Left lung (tissue), 10 donors: ENCODE data around the gene ARMC10. TPM values are rescaled to one million over a fixed set of nuclear protein-coding genes. Genes with fewer than 3 reads are reported as not detected.

Experiments used
- ATAC-seq: fragments of 200-7000 bp; cut with Tn5 transposase; one replicate; pipeline ENCODE4 v1.9.1; 2020; ENCODE audit warnings: moderate library complexity
- DNase-seq, 4 donors: peaks; one replicate each; pipeline ENCODE4 v3.0.0-alpha.2; 2013 to 2020
- H3K27ac ChIP-seq, 2 donors: fragments of 200-600 bp; sonication (generic) in 1 of 2; one replicate each; pipeline versions ENCODE4 v1.5.0 to v1.8.0; 2020 to 2021
- H3K27me3 ChIP-seq, 2 donors: fragments of 200-600 bp; sonication (generic) in 1 of 2; one replicate each; pipeline versions ENCODE4 v1.5.0 to v1.8.0; 2020 to 2021
- H3K36me3 ChIP-seq, 2 donors: fragments of 200-600 bp; sonication (generic) in 1 of 2; one replicate each; pipeline versions ENCODE4 v1.5.0 to v1.8.0; 2020 to 2021
- H3K4me1 ChIP-seq, 2 donors: fragments of 200-600 bp; one replicate each; pipeline ENCODE4 v1.8.0; 2021
- H3K4me3 ChIP-seq, 2 donors: fragments of 200-600 bp; sonication (generic) in 1 of 2; one replicate each; pipeline versions ENCODE4 v1.5.0 to v1.8.0; 2020 to 2021; ENCODE audit warnings: mild to moderate bottlenecking in 1 of 2
- H3K9me3 ChIP-seq, 2 donors: fragments of 200-600 bp; sonication (generic) in 1 of 2; one replicate each; pipeline versions ENCODE4 v1.5.0 to v1.8.0; 2020 to 2021
- CTCF ChIP-seq, 2 donors: fragments of 200-600 bp; sonication (generic) in 1 of 2; IDR thresholded peaks; one replicate each; pipeline versions ENCODE4 v1.5.0 to v1.8.0; 2021; ENCODE audit warnings: antibody characterized with exemption in 2 of 2
- intact Hi-C, 2 donors: fragments of 100-400 bp; cut with DNase I; formaldehyde crosslinking; loops; one replicate each; pipeline versions ENCODE4 v1.11.2 to v1.14.2; 2022
- polyA plus RNA-seq, 6 donors: library from polyadenylated mRNA; unstranded; fragments of 120-200 nt; gene quantifications; one replicate each; pipeline ENCODE4 v1.2.1, GENCODE V29; 2013; ENCODE audit not compliant: insufficient read length in 6 of 6
- total RNA-seq, 2 donors: library from RNA; stranded (reverse); fragmentation: NEBNext Ultra II Directional; extraction: Animal tissue kit (Norgen Biotek cat#: 25700); gene quantifications; one replicate each; pipeline ENCODE4 v1.2.1, GENCODE V29; 2021
- donor health status: DM: no; HTN: yes; CAD: no.
- donor health status: DM: no; HTN: no; CAD: no.

The ARMC10 gene
- total and polyA plus RNA-seq, 8 donors, result 40.2 to 60.3 (median 54.1) TPM

GRCh38 chr7:103113164-103113563, 38.2 kb downstream of the ARMC10 start:
- Histone ChIP-seq H3K27ac (no peak overlapping the region), H3K27me3 (no peaks in the 10 kb centered on the region), H3K4me1 (no peaks in the 10 kb centered on the region), H3K9me3 (no peaks in the 10 kb centered on the region), H3K36me3 (peaks cover 0 to 21% of the 10 kb centered on the region in 2 donors), H3K4me3 (no peak overlapping the region)
- DNase-seq (no peak), ATAC-seq (peak; percentile 50)
- TF ChIP-seq CTCF (IDR thresholded peaks at IDR 0.05), result no peak
- intact Hi-C loops, result no loop called here

- Histone ChIP-seq H3K4me1 (no peaks in the 10 kb centered on the region), H3K36me3 (peaks cover 0 to 24% of the 10 kb centered on the region in 2 donors), H3K27ac (no peak overlapping the region), H3K9me3 (no peaks in the 10 kb centered on the region), H3K4me3 (no peak overlapping the region), H3K27me3 (no peaks in the 10 kb centered on the region)
- TF ChIP-seq CTCF (IDR thresholded peaks at IDR 0.05), result no peak
- intact Hi-C loops, result no loop called here
- no peak for ATAC-seq
- DNase-seq, result no peak
Observed at GRCh38 chr7:103114576-103115008, 39.7 kb downstream of the ARMC10 start.

GRCh38 chr7:103115771-103116170, 40.8 kb downstream of the ARMC10 start:
- ATAC-seq, result no peak
- Histone ChIP-seq H3K9me3 (no peaks in the 10 kb centered on the region), H3K27ac (no peak overlapping the region)

GRCh38 chr7:103116511-103116910, 41.6 kb downstream of the ARMC10 start:
- intact Hi-C loops, result no loop called here

More at GRCh38 chr7:103115771-103116170, 40.8 kb downstream of the ARMC10 start:
- Histone ChIP-seq H3K36me3 (peaks cover 0 to 32% of the 10 kb centered on the region in 2 donors), H3K4me1 (no peaks in the 10 kb centered on the region), H3K27me3 (no peaks in the 10 kb centered on the region), H3K4me3 (no peak overlapping the region)
- DNase-seq, result no peak
- intact Hi-C loops, result no loop called here
- no peak for TF ChIP-seq CTCF (IDR thresholded peaks at IDR 0.05)

GRCh38 chr7:103116991-103117390, 42.1 kb downstream of the ARMC10 start:
- H3K27ac ChIP-seq, result no peak overlapping the region

More at GRCh38 chr7:103116511-103116910, 41.6 kb downstream of the ARMC10 start:
- peaks cover 0 to 40% of the 10 kb centered on the region in 2 donors for H3K36me3 ChIP-seq
- H3K4me3 ChIP-seq, result no peak overlapping the region
- ATAC-seq (no peak), DNase-seq (no peak)
- H3K27me3 ChIP-seq, result no peaks in the 10 kb centered on the region
- H3K4me1 ChIP-seq, result no peaks in the 10 kb centered on the region
- TF ChIP-seq CTCF (IDR thresholded peaks at IDR 0.05), result no peak
- H3K9me3 ChIP-seq, result no peaks in the 10 kb centered on the region
- no peak overlapping the region for H3K27ac ChIP-seq

More at GRCh38 chr7:103116991-103117390, 42.1 kb downstream of the ARMC10 start:
- H3K4me1 ChIP-seq, result no peaks in the 10 kb centered on the region
- ATAC-seq (no peak), DNase-seq (no peak)
- TF ChIP-seq CTCF (IDR thresholded peaks at IDR 0.05), result no peak
- H3K27me3 ChIP-seq, result no peaks in the 10 kb centered on the region
- intact Hi-C loops, result no loop called here
- H3K36me3 ChIP-seq, result peaks cover 0 to 38% of the 10 kb centered on the region in 2 donors
- no peaks in the 10 kb centered on the region for H3K9me3 ChIP-seq
- no peak overlapping the region for H3K4me3 ChIP-seq
